T47D (cell line): Measurements from ENCODE around the gene VENTX.

Experiments
- DNase-seq, 2 experiments: peaks; one replicate each; pipeline versions ENCODE4 v3.0.0 to v3.0.0-alpha.2; 2011 to 2012; ENCODE audit warnings: low read depth in 1 of 2, low spot score in 1 of 2
- JUND ChIP-seq: IDR thresholded peaks from 2 replicates; pipeline ENCODE4 v1.6.1; 2012; ENCODE audit warnings: low read depth
- in situ Hi-C: cut with HindIII; loops from 2 replicates; pipeline ENCODE4 v1.10.0; 2016; ENCODE audit warnings: low sequenced_read_pairs, low pct_unique_long_range_greater_than_20kb

The VENTX gene

GRCh38 chr10:133198206-133198605 is 39.4 kb upstream of the VENTX start:
- in situ Hi-C loops, result no loop called here
- TF ChIP-seq JUND, result no peak
- no peak for DNase-seq

GRCh38 chr10:133198621-133199487 is 38.8 kb upstream of the VENTX start:
- no peak for TF ChIP-seq JUND
- in situ Hi-C loops, result no loop called here

GRCh38 chr10:133199488-133199885 is 38.2 kb upstream of the VENTX start:
- DNase-seq, result no peak
- in situ Hi-C loops, result no loop called here
- TF ChIP-seq JUND, result no peak

More at GRCh38 chr10:133198621-133199487, 38.8 kb upstream of the VENTX start:
- no peak for DNase-seq

- DNase-seq, result no peak
- in situ Hi-C loops, result no loop called here
- no peak for TF ChIP-seq JUND
Observed at GRCh38 chr10:133199992-133200611, 37.6 kb upstream of the VENTX start.

GRCh38 chr10:133200621-133201031 is 37.0 kb upstream of the VENTX start:
- TF ChIP-seq JUND, result no peak
- in situ Hi-C loops, result no loop called here
- no peak for DNase-seq

GRCh38 chr10:133201151-133201947 is 36.3 kb upstream of the VENTX start:
- no peak for DNase-seq
- no peak for TF ChIP-seq JUND
- in situ Hi-C loops, result no loop called here

- DNase-seq, result no peak
- in situ Hi-C loops, result no loop called here
- no peak for TF ChIP-seq JUND
Observed at GRCh38 chr10:133201948-133202725, 35.5 kb upstream of the VENTX start.

- in situ Hi-C loops, result no loop called here
- no peak for DNase-seq
- no peak for TF ChIP-seq JUND
Observed at GRCh38 chr10:133202778-133203651, 34.6 kb upstream of the VENTX start.

GRCh38 chr10:133203652-133204195 is 33.9 kb upstream of the VENTX start:
- no peak for DNase-seq
- in situ Hi-C loops, result no loop called here
- TF ChIP-seq JUND, result no peak

- TF ChIP-seq JUND, result no peak
- in situ Hi-C loops, result no loop called here
- DNase-seq, result no peak
Observed at GRCh38 chr10:133204226-133205015, 33.2 kb upstream of the VENTX start.
